Tibial artery (tissue), 4 donors: ENCODE data around the gene SMYD3.
"Not testable (repeated sequence)": the region's sequence is repeated elsewhere in the genome, so short reads cannot be mapped to it uniquely, and the experiment has no call there.

ENCODE experiments used
- DNase-seq, 2 donors: peaks; one replicate each; pipeline ENCODE4 v3.0.0-alpha.2; 2019
- H3K27ac ChIP-seq, 2 donors: fragments of 200-600 bp; sonication (generic) in 1 of 2; 1 replicate in 1 of 2; 2 replicates in 1 of 2; pipeline ENCODE4 v1.5.1; 2018 to 2019; ENCODE audit warnings: mild to moderate bottlenecking in 1 of 2
- H3K27me3 ChIP-seq, 2 donors: fragments of 200-600 bp; sonication (generic) in 1 of 2; one replicate each; pipeline versions ENCODE4 v1.5.1 to v1.6.0; 2016 to 2019
- H3K36me3 ChIP-seq, 3 donors: fragments of 200-600 bp; sonication (generic) in 2 of 3; one replicate each; pipeline ENCODE4 v1.5.1; 2016 to 2019; ENCODE audit warnings: mild to moderate bottlenecking in 2 of 3
- H3K4me1 ChIP-seq, 4 donors: fragments of 200-600 bp; sonication (generic) in 2 of 4; 1 replicate in 3 of 4; 2 replicates in 1 of 4; pipeline ENCODE4 v1.5.1; 2016 to 2019
- H3K4me3 ChIP-seq, 2 donors: fragments of 200-600 bp; sonication (generic) in 1 of 2; 1 replicate in 1 of 2; 2 replicates in 1 of 2; pipeline ENCODE4 v1.5.1; 2018 to 2019; ENCODE audit warnings: mild to moderate bottlenecking in 2 of 2
- H3K9me3 ChIP-seq, 3 donors: fragments of 200-600 bp; sonication (generic) in 1 of 3; one replicate each; pipeline ENCODE4 v1.5.1; 2016 to 2019
- CTCF ChIP-seq, 2 experiments: fragments of 200-600 bp in 1 of 2; fragments of 450-650 bp in 1 of 2; IDR thresholded peaks; one replicate each; pipeline ENCODE4 v1.5.1; 2017 to 2019; ENCODE audit warnings: antibody characterized with exemption in 2 of 2, mild to moderate bottlenecking in 1 of 2, moderate library complexity in 1 of 2
- intact Hi-C: fragments of 100-400 bp; cut with DNase I; formaldehyde crosslinking; loops from one replicate; pipeline ENCODE4 v1.15.0; 2023; ENCODE audit warnings: low total_unique reads

SMYD3 gene

DNA sequence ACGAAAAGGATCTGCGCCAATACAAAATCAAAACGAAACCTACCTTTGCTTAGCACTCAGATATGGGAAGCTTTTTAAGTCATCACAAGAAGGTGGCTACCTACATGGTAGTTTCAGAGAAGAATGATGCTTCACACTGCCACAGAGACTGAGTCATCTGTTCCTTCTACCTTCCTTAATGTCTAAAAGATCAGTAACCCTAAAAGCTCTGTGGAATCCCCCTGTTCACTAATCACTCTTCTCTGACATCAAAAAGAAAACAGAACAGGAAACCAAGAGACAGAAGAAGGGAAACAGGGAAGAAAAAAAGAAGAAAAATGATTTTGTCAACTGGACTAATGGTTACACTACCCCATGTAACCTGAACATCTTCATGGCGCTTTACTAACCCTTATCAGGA lies 177.2 kb downstream of the SMYD3 start:
- DNase-seq = no peak
- no peak for TF ChIP-seq CTCF (IDR thresholded peaks at IDR 0.05)
- Histone ChIP-seq H3K4me3 (no peak overlapping the region), H3K36me3 (peaks cover 0 to 6% (median 6%) of the 10 kb centered on the region in 3 donors), H3K9me3 (no peaks in the 10 kb centered on the region), H3K27ac (no peak overlapping the region), H3K4me1 (no peaks in the 10 kb centered on the region), H3K27me3 (no peaks in the 10 kb centered on the region)
- intact Hi-C loops = no loop called here

DNA sequence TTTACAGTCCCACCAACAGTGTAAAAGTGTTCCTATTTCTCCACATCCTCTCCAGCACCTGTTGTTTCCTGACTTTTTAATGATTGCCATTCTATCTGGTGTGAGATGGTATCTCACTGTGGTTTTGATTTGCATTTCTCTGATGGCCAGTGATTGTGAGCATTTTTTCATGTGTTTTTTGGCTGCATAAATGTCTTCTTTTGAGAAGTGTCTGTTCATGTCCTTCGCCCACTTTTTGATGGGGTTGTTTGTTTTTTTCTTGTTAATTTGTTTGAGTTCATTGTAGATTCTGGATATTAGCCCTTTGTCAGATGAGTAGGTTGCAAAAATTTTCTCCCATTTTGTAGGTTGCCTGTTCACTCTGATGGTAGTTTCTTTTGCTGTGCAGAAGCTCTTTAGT lies 177.8 kb downstream of the SMYD3 start:
- H3K36me3 ChIP-seq, intact Hi-C loops, H3K27me3 ChIP-seq, H3K27ac ChIP-seq, H3K9me3 ChIP-seq, H3K4me3 ChIP-seq, DNase-seq, H3K4me1 ChIP-seq: not testable (repeated sequence)

GRCh38 chr1:246324711-246325110 lies 182.4 kb downstream of the SMYD3 start:
- Histone ChIP-seq H3K4me1 (no peaks in the 10 kb centered on the region), H3K36me3 (peaks cover 0 to under 1% (median under 1%) of the 10 kb centered on the region in 3 donors), H3K9me3 (no peaks in the 10 kb centered on the region), H3K27ac (no peak overlapping the region), H3K4me3 (no peak overlapping the region), H3K27me3 (no peaks in the 10 kb centered on the region)
- TF ChIP-seq CTCF (IDR thresholded peaks at IDR 0.05) = no peak
- intact Hi-C loops = no loop called here
- no peak for DNase-seq

DNA sequence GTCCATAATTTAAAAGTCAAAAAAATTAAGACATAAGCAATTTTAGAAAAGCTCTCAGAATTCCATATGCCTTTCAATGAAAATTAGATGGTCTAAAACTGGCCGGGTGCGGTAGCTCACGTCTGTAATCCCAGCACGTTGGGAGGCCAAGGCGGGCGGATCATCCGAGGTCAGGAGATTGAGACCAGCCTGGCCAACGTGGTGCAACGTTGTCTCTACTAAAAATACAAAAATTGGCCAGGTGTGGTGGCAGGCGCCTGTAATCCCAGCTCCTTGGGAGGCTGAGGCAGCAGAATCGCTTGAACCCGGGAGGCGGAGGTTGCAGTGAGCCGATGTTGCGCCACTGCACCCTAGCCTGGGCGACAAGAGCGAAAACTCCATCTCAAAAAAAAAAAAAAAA lies 183.0 kb downstream of the SMYD3 start:
- H3K4me1 ChIP-seq, H3K27ac ChIP-seq, DNase-seq, H3K4me3 ChIP-seq, H3K27me3 ChIP-seq, H3K36me3 ChIP-seq, H3K9me3 ChIP-seq, intact Hi-C loops: not testable (repeated sequence)

GRCh38 chr1:246320286-246320685 lies 186.8 kb downstream of the SMYD3 start:
- no peak for TF ChIP-seq CTCF (IDR thresholded peaks at IDR 0.05)
- H3K9me3 ChIP-seq = no peaks in the 10 kb centered on the region
- no peak for DNase-seq

DNA sequence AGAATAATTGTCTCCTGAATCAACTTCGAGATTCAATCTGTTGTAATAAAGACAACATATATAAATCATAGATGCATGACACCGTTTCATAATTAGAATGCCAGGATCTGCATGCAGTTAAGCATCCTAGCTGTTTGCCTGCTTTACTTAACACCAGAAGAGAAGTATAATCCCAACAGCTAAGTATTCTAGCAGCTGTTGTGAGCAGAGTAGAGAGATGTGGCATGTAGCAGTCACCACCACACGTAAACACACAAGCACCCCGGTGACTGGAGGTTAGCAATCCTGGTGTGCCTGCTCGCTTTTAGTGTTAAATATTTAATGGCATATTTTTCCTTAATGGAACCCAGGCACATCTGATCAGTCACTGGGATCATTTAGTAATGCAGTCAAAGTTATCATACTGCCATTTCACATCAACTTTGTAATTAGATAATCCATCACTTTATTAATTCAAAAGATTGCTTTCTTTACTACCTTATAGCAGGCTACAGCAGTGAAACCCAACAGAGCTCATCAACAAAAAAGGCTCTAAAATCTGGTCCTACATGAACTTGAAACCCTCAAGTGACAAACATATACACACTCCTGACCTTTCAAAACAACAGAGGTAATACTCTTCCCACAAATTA lies 187.9 kb downstream of the SMYD3 start:
- H3K9me3 ChIP-seq = no peaks in the 10 kb centered on the region
- H3K4me3 ChIP-seq = no peak overlapping the region
- no peaks in the 10 kb centered on the region for H3K4me1 ChIP-seq
- H3K27ac ChIP-seq = no peak overlapping the region
- no peaks in the 10 kb centered on the region for H3K36me3 ChIP-seq
- no peak for DNase-seq
- H3K27me3 ChIP-seq = no peaks in the 10 kb centered on the region
- intact Hi-C loops = no loop called here
- no peak for TF ChIP-seq CTCF (IDR thresholded peaks at IDR 0.05)

More at GRCh38 chr1:246320286-246320685, 186.8 kb downstream of the SMYD3 start:
- Histone ChIP-seq H3K27ac (no peak overlapping the region), H3K4me1 (no peaks in the 10 kb centered on the region), H3K27me3 (no peaks in the 10 kb centered on the region), H3K36me3 (no peaks in the 10 kb centered on the region), H3K4me3 (no peak overlapping the region)
- intact Hi-C loops = no loop called here

GRCh38 chr1:246318622-246319021 lies 188.5 kb downstream of the SMYD3 start:
- no peaks in the 10 kb centered on the region for H3K36me3 ChIP-seq
- intact Hi-C loops = no loop called here
- H3K9me3 ChIP-seq = no peaks in the 10 kb centered on the region
- no peaks in the 10 kb centered on the region for H3K27me3 ChIP-seq
- DNase-seq = no peak
- no peak for TF ChIP-seq CTCF (IDR thresholded peaks at IDR 0.05)
- H3K4me1 ChIP-seq = no peaks in the 10 kb centered on the region
- H3K4me3 ChIP-seq = no peak overlapping the region
- no peak overlapping the region for H3K27ac ChIP-seq
